ENCODE results near the gene CRPPA. TPM values are rescaled to one million over a fixed set of nuclear protein-coding genes. Genes with fewer than 3 reads are reported as not detected.

The CRPPA gene
- total RNA-seq, 3 donors from 2014 or later (not counting 1 experiment from before 2014, with no cell fraction given), result 2.1 to 4.7 (median 2.5) TPM

GRCh38 chr7:16438988-16439387 is 17.6 kb upstream of the CRPPA start:
- no peak overlapping the region for H3K27ac ChIP-seq (ENCODE audit: low read length)
- no peaks in the 10 kb centered on the region for H3K36me3 ChIP-seq (ENCODE audit: control insufficient read depth, insufficient read depth, low read length)
- intact Hi-C loops (cut with micrococcal nuclease), result no loop called here
- ATAC-seq (no peak), DNase-seq (no peak)
- Mint-ChIP-seq H3K27ac (no peak overlapping the region), H3K4me3 (no peak overlapping the region), H3K36me3 (no peaks in the 10 kb centered on the region), H3K4me1 (no peaks in the 10 kb centered on the region), H3K9me3 (no peaks in the 10 kb centered on the region), H3K27me3 (ENCODE audit: low read depth in 2 of 2) (peaks cover 0 to 13% of the 10 kb centered on the region in 2 donors)
- H3K4me1 ChIP-seq (ENCODE audit: control insufficient read depth, insufficient read depth, low read length), result no peaks in the 10 kb centered on the region
- H3K4me3 ChIP-seq (ENCODE audit: low read length), result no peak overlapping the region
- TF ChIP-seq CTCF (IDR thresholded peaks at IDR 0.05), result no peak
- H3K27me3 ChIP-seq (ENCODE audit: control insufficient read depth, insufficient read depth, low read length), result no peaks in the 10 kb centered on the region
- no peaks in the 10 kb centered on the region for H3K9me3 ChIP-seq (ENCODE audit: control insufficient read depth, insufficient read depth, low read length)

GRCh38 chr7:16436306-16436705 is 15.0 kb upstream of the CRPPA start:
- H3K36me3 Mint-ChIP-seq, result no peaks in the 10 kb centered on the region
- no peaks in the 10 kb centered on the region for H3K4me1 Mint-ChIP-seq
- Histone ChIP-seq H3K9me3 (ENCODE audit: control insufficient read depth, insufficient read depth, low read length) (no peaks in the 10 kb centered on the region), H3K27ac (ENCODE audit: low read length) (no peak overlapping the region), H3K4me3 (ENCODE audit: low read length) (no peak overlapping the region), H3K4me1 (ENCODE audit: control insufficient read depth, insufficient read depth, low read length) (no peaks in the 10 kb centered on the region), H3K27me3 (ENCODE audit: control insufficient read depth, insufficient read depth, low read length) (no peaks in the 10 kb centered on the region), H3K36me3 (ENCODE audit: control insufficient read depth, insufficient read depth, low read length) (no peaks in the 10 kb centered on the region)
- DNase-seq (no peak), ATAC-seq (no peak)
- no peak overlapping the region for H3K27ac Mint-ChIP-seq
- H3K9me3 Mint-ChIP-seq, result no peaks in the 10 kb centered on the region
- TF ChIP-seq CTCF (IDR thresholded peaks at IDR 0.05), result no peak
- H3K27me3 Mint-ChIP-seq (ENCODE audit: low read depth in 2 of 2), result peaks cover 0 to 13% of the 10 kb centered on the region in 2 donors
- no CpG with 5 or more reads among the region's 2 CpGs for WGBS (ENCODE audit: insufficient coverage)
- no peak overlapping the region for H3K4me3 Mint-ChIP-seq
- intact Hi-C loops (cut with micrococcal nuclease), result no loop called here

- no peaks in the 10 kb centered on the region for H3K36me3 Mint-ChIP-seq
- H3K4me1 ChIP-seq (ENCODE audit: control insufficient read depth, insufficient read depth, low read length), result no peaks in the 10 kb centered on the region
- no peak overlapping the region for H3K27ac Mint-ChIP-seq
- H3K4me3 Mint-ChIP-seq, result no peak overlapping the region
- no peaks in the 10 kb centered on the region for H3K36me3 ChIP-seq (ENCODE audit: control insufficient read depth, insufficient read depth, low read length)
- ATAC-seq (no peak), DNase-seq (no peak)
- peaks cover 5% of the 10 kb centered on the region in 2 donors for H3K4me1 Mint-ChIP-seq
- no peak overlapping the region for H3K4me3 ChIP-seq (ENCODE audit: low read length)
- no peaks in the 10 kb centered on the region for H3K9me3 Mint-ChIP-seq
- TF ChIP-seq CTCF (IDR thresholded peaks at IDR 0.05), result no peak
- H3K9me3 ChIP-seq (ENCODE audit: control insufficient read depth, insufficient read depth, low read length), result no peaks in the 10 kb centered on the region
- H3K27me3 Mint-ChIP-seq (ENCODE audit: low read depth in 2 of 2), result peaks cover 0 to 13% of the 10 kb centered on the region in 2 donors
- peaks cover 2% of the 10 kb centered on the region for H3K27me3 ChIP-seq (ENCODE audit: control insufficient read depth, insufficient read depth, low read length)
- H3K27ac ChIP-seq (ENCODE audit: low read length), result no peak overlapping the region
- intact Hi-C loops (cut with micrococcal nuclease), result no loop called here
- WGBS (ENCODE audit: insufficient coverage), result 79% methylated on average over 2 of the region's 2 CpGs
Observed at GRCh38 chr7:16433568-16434122, 12.3 kb upstream of the CRPPA start.

GRCh38 chr7:16432425-16432731 is 11.0 kb upstream of the CRPPA start:
- Histone ChIP-seq H3K4me1 (ENCODE audit: control insufficient read depth, insufficient read depth, low read length) (no peaks in the 10 kb centered on the region), H3K4me3 (ENCODE audit: low read length) (no peak overlapping the region), H3K9me3 (ENCODE audit: control insufficient read depth, insufficient read depth, low read length) (no peaks in the 10 kb centered on the region), H3K27ac (ENCODE audit: low read length) (no peak overlapping the region), H3K36me3 (ENCODE audit: control insufficient read depth, insufficient read depth, low read length) (no peaks in the 10 kb centered on the region), H3K27me3 (ENCODE audit: control insufficient read depth, insufficient read depth, low read length) (peaks cover 2% of the 10 kb centered on the region)
- Mint-ChIP-seq H3K27ac (no peak overlapping the region), H3K4me3 (no peak overlapping the region), H3K4me1 (peaks cover 9 to 10% of the 10 kb centered on the region in 2 donors), H3K27me3 (ENCODE audit: low read depth in 2 of 2) (peaks cover 0 to 13% of the 10 kb centered on the region in 2 donors), H3K36me3 (no peaks in the 10 kb centered on the region), H3K9me3 (no peaks in the 10 kb centered on the region)
- no CpG with 5 or more reads among the region's 1 CpG for WGBS (ENCODE audit: insufficient coverage)
- TF ChIP-seq CTCF (IDR thresholded peaks at IDR 0.05), result no peak
- intact Hi-C loops (cut with micrococcal nuclease), result loop anchor here (1.0 kb wide), 1 partner anchor 133 kb away; no protein-coding TSS in a partner anchor
- DNase-seq, result no peak
- ATAC-seq, result no peak

Measured in natural killer cell (primary cell).